ENCODE measurements around the gene BMPER.

GRCh38 chr7:34044306-34044643 is 138.9 kb downstream of the BMPER start:
- no peak for TF ChIP-seq CHD2 (IDR thresholded peaks at IDR 0.05; ENCODE audit: low read length, partially characterized antibody)
- TF ChIP-seq, protein P1, sequence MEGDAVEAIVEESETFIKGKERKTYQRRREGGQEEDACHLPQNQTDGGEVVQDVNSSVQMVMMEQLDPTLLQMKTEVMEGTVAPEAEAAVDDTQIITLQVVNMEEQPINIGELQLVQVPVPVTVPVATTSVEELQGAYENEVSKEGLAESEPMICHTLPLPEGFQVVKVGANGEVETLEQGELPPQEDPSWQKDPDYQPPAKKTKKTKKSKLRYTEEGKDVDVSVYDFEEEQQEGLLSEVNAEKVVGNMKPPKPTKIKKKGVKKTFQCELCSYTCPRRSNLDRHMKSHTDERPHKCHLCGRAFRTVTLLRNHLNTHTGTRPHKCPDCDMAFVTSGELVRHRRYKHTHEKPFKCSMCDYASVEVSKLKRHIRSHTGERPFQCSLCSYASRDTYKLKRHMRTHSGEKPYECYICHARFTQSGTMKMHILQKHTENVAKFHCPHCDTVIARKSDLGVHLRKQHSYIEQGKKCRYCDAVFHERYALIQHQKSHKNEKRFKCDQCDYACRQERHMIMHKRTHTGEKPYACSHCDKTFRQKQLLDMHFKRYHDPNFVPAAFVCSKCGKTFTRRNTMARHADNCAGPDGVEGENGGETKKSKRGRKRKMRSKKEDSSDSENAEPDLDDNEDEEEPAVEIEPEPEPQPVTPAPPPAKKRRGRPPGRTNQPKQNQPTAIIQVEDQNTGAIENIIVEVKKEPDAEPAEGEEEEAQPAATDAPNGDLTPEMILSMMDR (IDR thresholded peaks at IDR 0.05) = no peak
- no peak for TF ChIP-seq MXI1 (IDR thresholded peaks at IDR 0.05; ENCODE audit: low read depth, low read length)
- TF ChIP-seq YY1 (IDR thresholded peaks at IDR 0.05; ENCODE audit: low read depth) = no peak
- no peak for TF ChIP-seq EP300 (IDR thresholded peaks at IDR 0.05; ENCODE audit: borderline replicate concordance in 1 of 2, low read depth in 1 of 2, low read length in 1 of 2)
- no peak for TF ChIP-seq JUND (IDR thresholded peaks at IDR 0.05)
- no peak for TF ChIP-seq REST (IDR thresholded peaks at IDR 0.05; ENCODE audit: low read depth, low read length)
- TF ChIP-seq SMC3 (IDR thresholded peaks at IDR 0.05; ENCODE audit: low read depth, low read length) = no peak
